OCI-M2 (cell line): ENCODE measurements around the gene CCT6B.
"Not testable (repeated sequence)": the region's sequence is repeated elsewhere in the genome, so short reads cannot be mapped to it uniquely, and the experiment has no call there.

Source experiments
- DNase-seq: peaks from one replicate; lab custom pipeline; 2025; ENCODE audit not compliant: unreplicated experiment; lab: John Stamatoyannopoulos, UW

Gene CCT6B, protein sequence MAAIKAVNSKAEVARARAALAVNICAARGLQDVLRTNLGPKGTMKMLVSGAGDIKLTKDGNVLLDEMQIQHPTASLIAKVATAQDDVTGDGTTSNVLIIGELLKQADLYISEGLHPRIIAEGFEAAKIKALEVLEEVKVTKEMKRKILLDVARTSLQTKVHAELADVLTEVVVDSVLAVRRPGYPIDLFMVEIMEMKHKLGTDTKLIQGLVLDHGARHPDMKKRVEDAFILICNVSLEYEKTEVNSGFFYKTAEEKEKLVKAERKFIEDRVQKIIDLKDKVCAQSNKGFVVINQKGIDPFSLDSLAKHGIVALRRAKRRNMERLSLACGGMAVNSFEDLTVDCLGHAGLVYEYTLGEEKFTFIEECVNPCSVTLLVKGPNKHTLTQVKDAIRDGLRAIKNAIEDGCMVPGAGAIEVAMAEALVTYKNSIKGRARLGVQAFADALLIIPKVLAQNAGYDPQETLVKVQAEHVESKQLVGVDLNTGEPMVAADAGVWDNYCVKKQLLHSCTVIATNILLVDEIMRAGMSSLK

GRCh38 chr17:34961093-34961911, at the start of gene CCT6B, which contains the start of gene ZNF830:
Gene CCT6B, minus strand, starts transcription at chr17:34961460. Its CDS starts 67 bp downstream, at chr17:34961393.
Gene ZNF830, plus strand, starts transcription at chr17:34961540. Its CDS starts 27 bp downstream, at chr17:34961567.
- DNase-seq: peak; percentile 33

GRCh38 chr17:35010093-35010492, 48.8 kb upstream of the CCT6B start:
- no peak for DNase-seq

DNA sequence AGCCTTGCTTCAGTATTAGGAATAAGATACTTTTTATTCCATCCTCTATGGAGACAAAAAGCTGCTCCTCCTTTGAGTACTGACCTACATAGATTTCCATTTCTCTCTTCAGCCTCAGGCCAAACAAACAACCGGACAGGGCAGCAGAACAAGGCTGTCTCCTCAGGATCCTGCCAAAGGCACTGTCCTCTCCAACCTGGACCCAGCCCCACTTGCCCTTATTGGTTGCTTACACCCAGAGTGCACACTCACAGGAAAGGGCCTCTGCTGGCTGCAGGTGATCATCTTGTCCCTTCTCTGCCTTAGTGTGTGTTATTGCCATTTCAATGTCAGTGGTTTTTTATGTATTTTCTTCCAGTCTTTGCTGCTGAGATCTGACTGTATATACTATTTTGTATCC, 45.7 kb upstream of the CCT6B start:
- DNase-seq: no peak

- no peak for DNase-seq
Measured at GRCh38 chr17:35006345-35006744, 45.1 kb upstream of the CCT6B start.

DNA sequence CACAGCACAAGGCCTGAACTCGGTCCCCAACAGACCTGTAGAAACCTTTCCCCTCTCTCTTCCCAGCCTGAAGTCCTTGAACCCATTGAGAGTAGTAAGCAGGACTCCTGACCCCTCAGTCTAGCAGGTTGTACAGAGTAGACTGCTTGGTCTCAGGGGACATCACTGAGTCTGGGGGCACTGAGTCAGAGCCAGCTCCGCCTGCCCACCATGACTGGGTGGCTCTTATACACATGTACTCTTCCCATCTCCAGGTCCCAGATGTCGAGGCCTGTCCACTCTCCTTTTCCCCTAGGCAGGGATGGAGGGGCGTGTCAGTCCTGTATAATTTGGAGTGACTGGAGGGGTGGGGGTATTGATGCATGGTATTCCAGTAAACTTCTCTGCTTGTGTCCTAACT, 42.5 kb upstream of the CCT6B start:
- DNase-seq: no peak

DNA sequence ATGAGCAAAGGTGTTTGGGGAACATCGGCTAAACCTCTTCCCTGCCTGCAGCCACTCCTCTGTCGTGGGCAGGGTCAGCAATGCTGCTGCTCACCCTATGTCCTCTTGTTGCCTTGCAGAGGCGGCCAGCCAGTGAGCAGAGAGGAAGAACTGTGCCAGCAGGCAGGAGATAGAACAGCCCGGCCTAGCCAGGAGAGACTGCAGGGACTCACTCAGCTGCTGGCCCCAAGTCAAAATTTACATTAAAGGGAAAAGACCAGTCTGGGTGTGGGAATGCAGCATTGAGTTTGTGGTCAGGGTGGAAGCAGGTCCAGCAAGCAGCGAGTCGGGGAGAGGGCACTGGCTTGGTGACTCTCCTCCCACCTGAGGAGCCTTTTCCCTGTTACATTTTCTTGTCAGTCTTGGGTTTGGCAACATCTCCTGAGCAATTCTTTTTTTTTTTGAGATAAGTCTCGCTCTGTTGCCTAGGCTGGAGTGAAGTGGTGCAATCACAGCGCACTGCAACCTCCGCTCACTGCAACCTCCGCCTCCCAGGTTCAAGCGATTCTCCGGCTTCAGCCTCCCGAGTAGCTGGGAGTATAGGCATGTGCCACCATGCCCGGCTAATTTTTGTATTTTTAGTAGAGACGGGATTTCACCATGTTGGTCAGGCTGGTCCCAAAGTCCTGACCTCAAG, 41.8 kb upstream of the CCT6B start:
- DNase-seq: no peak

- DNase-seq: no peak
Measured at GRCh38 chr17:35001549-35001948, 40.3 kb upstream of the CCT6B start.

- DNase-seq: not testable (repeated sequence)
Measured at GRCh38 chr17:35000965-35001364, 39.7 kb upstream of the CCT6B start.

DNA sequence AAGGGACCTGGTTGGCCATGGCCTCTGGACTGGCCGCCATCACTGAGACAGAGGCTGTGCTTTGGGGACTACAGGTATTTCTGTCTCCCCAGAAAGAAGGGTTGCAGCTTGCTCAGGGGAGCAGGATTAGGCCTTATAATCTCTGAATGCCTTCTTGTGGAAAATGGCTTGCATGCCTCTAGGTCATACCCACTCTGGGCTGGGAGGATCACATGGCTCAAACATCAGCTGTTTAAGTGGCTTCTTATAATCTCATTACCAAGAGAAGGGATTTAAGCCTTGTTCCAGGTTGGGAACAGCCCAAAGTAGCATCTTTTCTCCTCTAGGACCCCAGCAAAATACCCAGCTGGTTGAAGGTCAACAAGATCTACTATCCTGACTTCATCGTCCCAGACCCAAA, 38.2 kb upstream of the CCT6B start:
- no peak for DNase-seq

DNA sequence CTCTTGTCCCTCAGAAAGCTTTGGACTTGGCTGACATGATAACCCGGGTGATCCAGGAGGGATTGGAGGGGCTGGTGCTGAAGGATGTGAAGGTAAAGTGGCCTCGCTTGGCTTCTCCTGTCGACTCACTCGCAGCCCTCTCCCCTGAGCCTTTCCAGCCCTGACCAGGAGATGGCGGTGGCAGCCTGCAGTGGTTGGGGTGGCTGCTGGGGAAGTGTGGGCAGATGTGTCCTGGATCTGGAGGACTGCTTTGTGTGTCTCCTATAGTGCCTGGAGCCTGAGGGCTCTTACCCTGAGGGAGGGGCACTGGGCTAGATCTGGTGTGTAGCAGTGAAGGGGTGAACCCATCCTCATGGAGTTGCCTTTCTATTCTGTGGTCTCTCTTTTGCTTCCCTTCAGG, 36.9 kb upstream of the CCT6B start:
- DNase-seq: no peak

GRCh38 chr17:34997355-34997862, 36.1 kb upstream of the CCT6B start:
- DNase-seq: no peak

- DNase-seq: no peak
Measured at GRCh38 chr17:34996422-34997285, 35.4 kb upstream of the CCT6B start.

DNA sequence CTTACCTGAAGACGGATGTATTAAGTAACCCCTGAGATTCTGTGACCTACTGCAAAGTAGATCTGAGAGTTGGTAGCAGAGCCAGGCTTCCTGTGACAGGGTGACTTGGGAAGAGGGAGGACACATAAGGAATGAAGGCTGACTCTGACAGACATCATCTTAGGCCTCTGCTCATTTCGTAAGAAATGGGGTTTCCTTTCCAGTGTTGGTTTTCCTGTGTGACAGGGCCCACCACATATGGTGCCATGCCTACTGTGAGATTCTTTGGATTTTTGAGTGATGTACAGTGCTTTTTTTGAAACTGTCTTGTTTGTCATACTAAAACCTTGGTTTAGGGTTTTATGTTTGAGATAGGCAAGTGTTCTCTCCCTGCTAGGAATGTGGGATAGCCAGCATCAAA, 31.8 kb upstream of the CCT6B start:
- DNase-seq: no peak

GRCh38 chr17:34991606-34992005, 30.3 kb upstream of the CCT6B start:
- DNase-seq: no peak

DNA sequence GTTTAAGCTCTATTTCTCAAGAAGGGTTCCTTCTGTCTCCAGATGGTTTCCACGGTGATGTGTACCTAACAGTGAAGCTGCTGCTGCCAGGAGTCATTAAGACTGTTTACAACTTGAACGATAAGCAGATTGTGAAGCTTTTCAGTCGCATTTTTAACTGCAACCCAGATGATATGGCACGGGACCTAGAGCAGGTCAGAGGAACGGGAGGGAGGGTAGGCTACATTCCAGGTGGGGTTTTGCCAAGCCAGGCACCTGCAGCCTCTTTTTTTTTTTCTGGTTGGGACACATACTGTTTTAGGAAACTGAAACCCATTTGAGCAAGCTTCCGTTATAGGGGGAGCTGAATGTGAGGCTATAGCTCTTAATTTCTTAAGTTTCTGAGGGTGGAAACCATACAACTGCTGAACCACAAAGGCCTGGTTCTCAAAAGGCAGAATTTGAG, 29.7 kb upstream of the CCT6B start:
- no peak for DNase-seq

DNA sequence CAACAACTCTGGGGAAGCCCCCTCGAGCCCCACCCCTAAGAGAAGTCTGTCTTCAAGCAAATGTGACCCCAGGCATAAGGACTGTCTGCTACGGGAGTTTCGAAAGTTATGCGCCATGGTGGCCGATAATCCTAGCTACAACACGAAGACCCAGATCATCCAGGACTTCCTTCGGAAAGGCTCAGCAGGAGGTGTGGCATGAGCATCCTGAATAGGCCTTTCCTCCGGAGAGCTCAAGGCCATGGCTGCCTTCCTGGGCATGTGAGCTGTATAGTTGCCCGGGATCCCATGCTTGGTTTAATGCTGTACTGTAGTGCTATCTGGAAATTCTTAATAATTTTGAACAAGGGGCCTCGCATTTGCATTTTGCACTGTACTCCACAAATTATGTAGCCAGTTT, 28.2 kb upstream of the CCT6B start:
- no peak for DNase-seq

GRCh38 chr17:34988644-34989043, 27.4 kb upstream of the CCT6B start:
- DNase-seq: no peak

- no peak for DNase-seq
Measured at GRCh38 chr17:34987232-34987631, 26.0 kb upstream of the CCT6B start.

GRCh38 chr17:34981538-34982241, 20.4 kb upstream of the CCT6B start:
- DNase-seq: no peak
